Neuronal stem cell (in vitro differentiated cells): ENCODE data around the gene NFATC4.

ENCODE experiments used
- DNase-seq: peaks from one replicate; pipeline ENCODE4 v3.0.0-alpha.2; 2013; ENCODE audit warnings: low spot score
- H2AFZ ChIP-seq: one replicate; pipeline ENCODE4 v1.6.1; 2013; ENCODE audit warnings: mild to moderate bottlenecking, low read length, inconsistent platforms
- H2AK5ac ChIP-seq: 2 replicates; pipeline ENCODE4 v1.6.1; 2013; ENCODE audit warnings: low read depth, mild to moderate bottlenecking, inconsistent platforms, low read length, moderate library complexity, mixed read lengths
- H2BK120ac ChIP-seq: 2 replicates; pipeline ENCODE4 v1.6.1; 2013; ENCODE audit warnings: low read depth, mild to moderate bottlenecking, inconsistent platforms, low read length, moderate library complexity, mixed read lengths
- H2BK12ac ChIP-seq: one replicate; pipeline ENCODE4 v1.6.1; 2013; ENCODE audit warnings: low read length, inconsistent platforms
- H2BK15ac ChIP-seq: 2 replicates; pipeline ENCODE4 v1.6.1; 2013; ENCODE audit warnings: mild to moderate bottlenecking, low read length, inconsistent platforms, mixed read lengths
- H2BK5ac ChIP-seq: one replicate; pipeline ENCODE4 v1.6.1; 2013; ENCODE audit warnings: inconsistent platforms, mild to moderate bottlenecking, low read length, moderate library complexity
- H3K14ac ChIP-seq: one replicate; pipeline ENCODE4 v1.6.1; 2013; ENCODE audit warnings: low read length, inconsistent platforms
- H3K18ac ChIP-seq: 2 replicates; pipeline ENCODE4 v1.6.1; 2013; ENCODE audit warnings: low read length, inconsistent platforms
- H3K23ac ChIP-seq: 2 replicates; pipeline ENCODE4 v1.6.1; 2013; ENCODE audit warnings: low read depth, mild to moderate bottlenecking, mixed read lengths, low read length, inconsistent platforms; ENCODE audit not compliant: poor library complexity
- H3K27ac ChIP-seq: replicated peaks from 3 replicates; pipeline ENCODE4 v1.5.1; 2013; ENCODE audit warnings: low read length, inconsistent platforms
- H3K27me3 ChIP-seq, 3 experiments: 2 replicates each; pipeline ENCODE4 v1.6.1; 2013; ENCODE audit warnings: low read length in 3 of 3, mild to moderate bottlenecking in 2 of 3, inconsistent platforms in 1 of 3, low read depth in 1 of 3, mixed read lengths in 1 of 3, moderate library complexity in 1 of 3; ENCODE audit not compliant: control insufficient read depth in 3 of 3, insufficient read depth in 3 of 3
- H3K36me3 ChIP-seq, 2 donors: replicated peaks in 1 of 2; 2 replicates each; pipeline ENCODE4 v1.6.1; 2013; ENCODE audit warnings: low read length in 2 of 2; ENCODE audit not compliant: control insufficient read depth in 2 of 2, insufficient read depth in 2 of 2
- H3K4ac ChIP-seq: 2 replicates; pipeline ENCODE4 v1.6.1; 2013; ENCODE audit warnings: inconsistent platforms, mild to moderate bottlenecking, low read length, moderate library complexity
- H3K4me1 ChIP-seq, 2 donors: 1 replicate in 1 of 2; 2 replicates in 1 of 2; pipeline ENCODE4 v1.6.1; 2013; ENCODE audit warnings: low read length in 2 of 2, low read depth in 1 of 2; ENCODE audit not compliant: control insufficient read depth in 2 of 2, insufficient read depth in 1 of 2
- H3K4me2 ChIP-seq: one replicate; pipeline ENCODE4 v1.6.1; 2013; ENCODE audit warnings: mild to moderate bottlenecking, low read length, inconsistent platforms; ENCODE audit not compliant: insufficient read depth, poor library complexity, severe bottlenecking
- H3K4me3 ChIP-seq, 2 donors: 2 replicates each; pipeline ENCODE4 v1.5.1; 2013; ENCODE audit warnings: low read length in 2 of 2, mild to moderate bottlenecking in 2 of 2, inconsistent platforms in 1 of 2, moderate library complexity in 1 of 2
- H3K79me1 ChIP-seq: one replicate; pipeline ENCODE4 v1.6.1; 2013; ENCODE audit warnings: low read depth, mild to moderate bottlenecking, inconsistent platforms, low read length, moderate library complexity
- H3K9ac ChIP-seq: one replicate; pipeline ENCODE4 v1.6.1; 2013; ENCODE audit warnings: mild to moderate bottlenecking, low read depth, low read length, inconsistent platforms; ENCODE audit not compliant: poor library complexity
- H3K9me3 ChIP-seq, 2 donors: replicated peaks in 1 of 2; 2 replicates each; pipeline versions ENCODE3 to v1.6.1; 2013; ENCODE audit warnings: low read length in 2 of 2, mild to moderate bottlenecking in 2 of 2, inconsistent platforms in 1 of 2, low read depth in 1 of 2, mixed read lengths in 1 of 2, moderate library complexity in 1 of 2; ENCODE audit not compliant: control insufficient read depth in 2 of 2, insufficient read depth in 1 of 2
- H4K8ac ChIP-seq: one replicate; pipeline ENCODE4 v1.6.1; 2013; ENCODE audit warnings: low read depth, mild to moderate bottlenecking, inconsistent platforms, low read length, moderate library complexity
- H4K91ac ChIP-seq: one replicate; pipeline ENCODE4 v1.6.1; 2013; ENCODE audit warnings: low read length, low read depth, mild to moderate bottlenecking, inconsistent platforms; ENCODE audit not compliant: poor library complexity
- WGBS, 2 donors: extraction: QIAGEN DNeasy Blood & Tissue Kit; methylation state at CpG; one replicate each; pipeline ENCODE4 v1.1.7; 2013; ENCODE audit warnings: missing lambda C conversion rate in 2 of 2, mixed read lengths in 1 of 2; ENCODE audit not compliant: insufficient read length in 2 of 2, insufficient replicate concordance in 1 of 2; ENCODE audit errors: extremely low coverage in 2 of 2; 5-methylcytosine and 5-hydroxymethylcytosine counted together

NFATC4 gene

DNA sequence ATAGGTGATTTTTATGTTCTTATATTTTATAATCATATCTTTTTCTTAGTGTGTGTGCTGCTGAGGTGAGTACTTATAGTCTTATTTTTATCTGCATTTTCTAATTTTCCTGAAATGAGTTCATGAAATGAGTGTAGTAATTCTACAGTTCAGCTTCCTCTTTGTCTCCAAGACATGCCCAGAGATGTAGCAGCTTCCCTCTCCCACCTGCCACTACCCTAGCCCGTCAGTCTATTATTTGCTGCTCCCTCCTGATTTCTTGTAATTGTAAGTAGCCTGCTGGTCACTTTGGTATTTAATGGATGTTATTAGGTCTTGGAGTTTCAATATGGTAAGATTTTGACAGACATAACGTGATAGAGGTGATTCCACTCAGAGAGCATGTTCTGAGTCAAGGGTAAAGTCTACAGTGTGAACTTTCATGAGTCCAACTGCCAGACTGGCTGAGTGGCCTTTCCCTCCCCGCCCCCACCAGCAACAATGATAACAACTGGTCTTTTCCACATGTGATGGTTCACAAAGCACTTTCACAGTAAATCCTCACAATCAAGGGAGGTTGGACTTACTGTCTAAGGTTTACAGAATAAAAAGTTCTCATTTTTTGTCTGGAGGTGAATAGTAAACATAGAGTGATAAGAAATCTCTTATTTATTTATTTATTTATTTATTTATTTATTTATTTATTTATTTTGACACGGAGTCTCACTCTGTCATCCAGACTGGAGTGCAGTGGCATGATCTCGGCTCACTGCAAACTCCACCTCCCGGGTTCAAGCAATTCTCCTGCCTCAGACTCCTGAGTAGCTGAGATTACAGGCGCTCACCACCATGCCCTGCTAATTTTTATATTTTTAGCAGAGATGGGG lies 24.0 kb upstream of the NFATC4 start:
- Histone ChIP-seq H3K9ac (no peak overlapping the region), H3K9me3 (no peaks in the 10 kb centered on the region), H2AFZ (no peak overlapping the region), H3K27ac (no peak overlapping the region), H2BK12ac (no peak overlapping the region), H3K23ac (no peak overlapping the region), H4K8ac (no peak overlapping the region), H3K14ac (no peak overlapping the region), H3K18ac (no peak overlapping the region), H3K79me1 (no peaks in the 10 kb centered on the region), H2BK120ac (no peak overlapping the region), H3K4me1 (peaks cover 4 to 6% of the 10 kb centered on the region in 2 donors), H3K27me3 (peaks cover 15 to 77% (median 27%) of the 10 kb centered on the region in 3 experiments), H3K4me3 (no peak overlapping the region), H2BK15ac (no peak overlapping the region), H4K91ac (no peak overlapping the region), H3K36me3 (no peaks in the 10 kb centered on the region), H3K4ac (no peak overlapping the region), H2BK5ac (no peak overlapping the region), H3K4me2 (no peak overlapping the region), H2AK5ac (no peak overlapping the region)
- no peak for DNase-seq
- no CpG with 5 or more reads among the region's 7 CpGs for WGBS, 2 donors

DNA sequence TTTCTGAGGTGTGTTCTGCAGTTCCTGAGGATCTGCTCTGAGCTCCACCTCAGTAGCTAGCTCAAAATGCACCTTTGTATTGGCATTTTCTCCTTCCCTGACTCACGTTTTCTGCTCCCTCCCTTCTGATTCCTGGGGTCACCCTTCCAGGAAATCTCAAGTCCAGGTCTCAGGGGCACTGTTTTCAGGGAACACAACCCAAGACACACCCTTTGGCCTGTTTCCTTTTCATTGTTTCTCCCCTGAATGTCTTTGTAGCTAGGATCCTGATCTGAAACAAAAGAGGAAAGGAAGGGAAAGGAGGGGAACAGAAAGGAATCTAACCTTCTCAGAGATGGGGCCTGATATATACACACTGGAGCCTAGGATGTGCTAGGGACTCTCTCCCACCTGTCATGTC lies 20.9 kb upstream of the NFATC4 start:
- DNase-seq, result no peak
- Histone ChIP-seq H2AK5ac (no peak overlapping the region), H2BK120ac (no peak overlapping the region), H3K4me1 (no peaks in the 10 kb centered on the region), H3K36me3 (no peaks in the 10 kb centered on the region), H3K14ac (no peak overlapping the region), H4K91ac (no peak overlapping the region), H3K18ac (no peak overlapping the region), H2BK5ac (no peak overlapping the region), H2AFZ (no peak overlapping the region), H3K4ac (no peak overlapping the region), H3K27ac (no peak overlapping the region), H3K27me3 (peaks cover 0 to 78% (median 5%) of the 10 kb centered on the region in 3 experiments), H3K79me1 (no peaks in the 10 kb centered on the region), H3K4me3 (no peak overlapping the region), H2BK15ac (no peak overlapping the region), H3K9me3 (no peaks in the 10 kb centered on the region), H3K4me2 (no peak overlapping the region), H3K23ac (no peak overlapping the region), H2BK12ac (no peak overlapping the region), H3K9ac (no peak overlapping the region), H4K8ac (no peak overlapping the region)
- no CpG with 5 or more reads among the region's 1 CpG for WGBS, 2 donors

DNA sequence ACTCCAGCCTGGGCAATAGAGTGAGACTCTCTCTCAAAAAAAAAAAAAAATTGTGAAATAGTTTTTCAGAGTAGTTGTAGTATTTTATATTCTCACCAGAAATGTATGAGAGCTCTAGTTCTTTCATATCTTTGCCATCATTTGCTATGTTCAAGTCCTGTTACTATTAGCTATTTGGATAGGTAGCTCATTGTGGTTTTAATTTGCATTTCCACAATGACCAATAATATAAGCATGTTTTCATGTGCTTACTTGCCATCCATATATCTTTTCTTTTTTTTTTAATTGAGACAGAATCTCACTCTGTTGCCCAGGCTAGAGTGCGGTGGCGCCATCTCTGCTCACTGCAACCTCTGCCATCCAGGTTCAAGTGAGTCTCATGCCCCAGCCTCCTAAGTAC lies 19.8 kb upstream of the NFATC4 start:
- no peak overlapping the region for H3K14ac ChIP-seq
- no peak overlapping the region for H3K18ac ChIP-seq
- no peak for DNase-seq
- no peak overlapping the region for H3K4me3 ChIP-seq
- H2BK5ac ChIP-seq, result no peak overlapping the region
- H2BK12ac ChIP-seq, result no peak overlapping the region
- no peaks in the 10 kb centered on the region for H3K79me1 ChIP-seq
- no peaks in the 10 kb centered on the region for H3K4me1 ChIP-seq
- H3K23ac ChIP-seq, result no peak overlapping the region
- no peak overlapping the region for H2BK120ac ChIP-seq
- no peak overlapping the region for H2AFZ ChIP-seq
- no peak overlapping the region for H3K27ac ChIP-seq
- no peak overlapping the region for H4K8ac ChIP-seq
- no peak overlapping the region for H4K91ac ChIP-seq
- no peak overlapping the region for H3K4ac ChIP-seq
- H3K4me2 ChIP-seq, result no peak overlapping the region
- no peaks in the 10 kb centered on the region for H3K9me3 ChIP-seq
- H2BK15ac ChIP-seq, result no peak overlapping the region
- H3K9ac ChIP-seq, result no peak overlapping the region
- no peaks in the 10 kb centered on the region for H3K36me3 ChIP-seq
- no peak overlapping the region for H2AK5ac ChIP-seq
- WGBS, 2 donors, result no CpG with 5 or more reads among the region's 2 CpGs
- H3K27me3 ChIP-seq, result peaks cover 0 to 80% (median 10%) of the 10 kb centered on the region in 3 experiments

DNA sequence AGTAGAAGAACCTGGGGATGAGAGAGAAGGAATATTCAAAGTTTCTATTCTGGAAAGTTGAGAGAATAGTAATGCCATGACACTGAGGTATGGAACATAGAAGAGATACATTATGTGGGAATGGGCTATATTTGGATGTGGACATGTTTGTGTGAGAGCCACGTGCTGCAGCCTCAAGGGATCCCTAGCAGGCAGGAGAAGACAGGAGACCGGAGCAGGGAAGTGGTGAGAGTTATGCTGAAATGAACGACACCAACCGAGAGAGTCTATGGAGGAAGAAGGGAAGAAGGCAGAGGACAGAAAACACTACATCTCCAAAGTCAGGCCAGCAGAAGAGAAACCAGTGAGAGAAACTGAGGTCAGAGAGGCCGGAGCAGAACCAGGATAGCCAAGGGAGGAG lies 18.2 kb upstream of the NFATC4 start:
- Histone ChIP-seq H3K18ac (no peak overlapping the region), H3K9ac (no peak overlapping the region), H3K4ac (no peak overlapping the region), H3K79me1 (no peaks in the 10 kb centered on the region), H2BK12ac (no peak overlapping the region), H2BK120ac (no peak overlapping the region), H3K4me1 (no peaks in the 10 kb centered on the region), H2AK5ac (no peak overlapping the region), H3K9me3 (no peaks in the 10 kb centered on the region), H2AFZ (no peak overlapping the region), H3K4me2 (no peak overlapping the region), H3K27ac (no peak overlapping the region), H3K36me3 (no peaks in the 10 kb centered on the region), H3K14ac (no peak overlapping the region), H3K27me3 (peaks cover 0 to 73% (median 14%) of the 10 kb centered on the region in 3 experiments), H2BK15ac (no peak overlapping the region), H3K4me3 (no peak overlapping the region), H3K23ac (no peak overlapping the region), H4K8ac (no peak overlapping the region), H4K91ac (no peak overlapping the region), H2BK5ac (no peak overlapping the region)
- no CpG with 5 or more reads among the region's 5 CpGs for WGBS, 2 donors
- no peak for DNase-seq
